HFF-Myc (cell line): Measurements from ENCODE around the gene RABAC1.
A peak's percentile ranks its signal among the peaks of the same experiment; 100 is the strongest.

Experiments used
- DNase-seq: peaks from one replicate; pipeline ENCODE4 v3.0.0-alpha.2; 2011; ENCODE audit warnings: low read depth; ENCODE audit errors: extremely low read depth
- H3K4me3 ChIP-seq: replicated peaks from 2 replicates; pipeline ENCODE4 v1.5.1; 2011; ENCODE audit warnings: low read depth, mild to moderate bottlenecking, control low read depth, low read length
- CTCF ChIP-seq: IDR thresholded peaks from 2 replicates; pipeline ENCODE4 v1.5.1; 2012; ENCODE audit warnings: mild to moderate bottlenecking, low read depth, low read length, control low read depth; ENCODE audit errors: missing control alignments

RABAC1 gene

GRCh38 chr19:41998246-41999020, 39.3 kb upstream of the RABAC1 start:
- no peak for DNase-seq
- peak; percentile 80 for TF ChIP-seq CTCF

DNA sequence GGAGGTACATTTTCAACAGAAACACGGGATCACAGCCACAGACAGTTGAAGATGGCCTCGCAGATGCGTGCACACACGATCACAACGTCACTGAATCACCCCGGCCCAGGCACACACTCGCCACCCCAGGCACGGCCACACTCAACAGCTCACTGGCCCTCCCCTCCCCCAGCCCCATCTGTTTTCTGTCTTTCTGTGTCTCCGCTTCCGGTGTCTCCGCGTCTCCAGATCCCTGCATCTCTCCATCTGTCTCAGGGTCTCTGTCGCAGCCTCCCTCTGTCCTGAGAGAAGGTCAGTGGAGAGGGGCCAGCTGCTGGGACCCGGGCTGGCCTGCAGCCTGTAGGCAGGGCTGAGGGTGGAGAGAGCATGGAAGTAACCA, 38.7 kb upstream of the RABAC1 start:
- no peak for TF ChIP-seq CTCF
- H3K4me3 ChIP-seq, result no peak overlapping the region
- no peak for DNase-seq

More at GRCh38 chr19:41998246-41999020, 39.3 kb upstream of the RABAC1 start:
- no peak overlapping the region for H3K4me3 ChIP-seq

- H3K4me3 ChIP-seq, result no peak overlapping the region
- TF ChIP-seq CTCF, result no peak
- no peak for DNase-seq
These were observed 38.2 kb upstream of the RABAC1 start for GRCh38 chr19:41997121-41997850.

- no peak for DNase-seq
- H3K4me3 ChIP-seq, result no peak overlapping the region
- no peak for TF ChIP-seq CTCF
These were observed 37.1 kb upstream of the RABAC1 start for GRCh38 chr19:41995959-41996797.

- no peak for TF ChIP-seq CTCF
- H3K4me3 ChIP-seq, result no peak overlapping the region
These were observed 36.2 kb upstream of the RABAC1 start for GRCh38 chr19:41994994-41995958.

More at GRCh38 chr19:41994994-41995958, 36.2 kb upstream of the RABAC1 start:
- no peak for DNase-seq
